ENCODE measurements around the gene RILPL2.
"Not testable (repeated sequence)": the region's sequence is repeated elsewhere in the genome, so short reads cannot be mapped to it uniquely, and the experiment has no call there.

Gene RILPL2

DNA sequence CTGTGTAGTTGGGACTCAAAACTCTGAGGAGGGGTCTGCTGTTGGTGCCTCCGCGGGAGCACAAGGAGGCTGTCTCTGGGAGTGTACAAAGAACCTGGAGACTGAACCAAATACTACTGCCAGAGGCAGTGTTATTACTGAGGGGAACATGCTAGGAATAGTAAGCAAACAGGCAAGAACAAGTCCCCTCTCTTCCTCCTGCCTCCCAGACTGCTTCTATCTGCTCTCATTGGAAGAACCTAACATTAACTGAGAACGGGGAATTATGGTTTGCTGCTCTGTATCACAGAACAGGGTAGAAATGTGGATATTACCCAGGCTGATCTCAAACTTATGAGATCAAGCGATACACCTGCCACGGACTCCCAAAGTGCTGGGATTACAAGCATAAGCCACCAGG, 57.1 kb downstream of the RILPL2 start:
- no peak for DNase-seq (ENCODE audit: low read depth)

GRCh38 chr12:123372415-123372814, 64.1 kb downstream of the RILPL2 start:
- not testable (repeated sequence) for DNase-seq (ENCODE audit: low read depth)

DNA sequence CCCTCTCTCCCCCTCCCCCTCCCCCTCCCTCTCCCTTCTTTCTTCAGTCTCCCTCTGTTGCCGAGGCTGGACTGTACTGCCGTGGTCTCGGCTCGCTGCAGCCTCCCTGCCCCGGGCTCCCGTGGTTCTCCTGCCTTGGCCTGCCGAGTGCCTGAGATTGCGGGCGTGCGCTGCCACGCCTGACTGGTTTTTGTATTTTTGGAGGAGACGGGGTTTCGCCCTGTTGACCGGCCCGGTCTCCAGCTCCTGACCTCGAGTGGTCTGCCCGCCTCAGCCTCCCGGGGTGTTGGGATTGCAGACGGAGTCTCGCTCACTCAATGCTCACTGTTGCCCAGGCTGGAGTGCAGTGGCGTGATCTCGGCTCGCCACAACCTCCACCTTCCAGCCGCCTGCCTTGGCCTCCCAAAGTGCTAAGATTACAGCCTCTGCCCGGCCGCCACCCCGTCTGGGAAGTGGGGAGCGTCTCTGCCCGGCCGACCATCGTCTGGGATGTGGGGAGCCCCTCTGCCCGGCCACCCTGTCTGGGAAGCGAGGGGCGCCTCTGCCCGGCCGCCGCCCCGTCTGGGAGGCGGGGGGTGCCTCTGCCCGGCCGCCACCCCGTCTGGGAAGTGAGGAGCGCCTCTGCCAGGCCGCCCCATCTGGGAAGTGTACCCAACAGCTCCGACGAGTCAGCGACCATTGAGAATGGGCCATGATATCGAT, 64.7 kb downstream of the RILPL2 start:
- not testable (repeated sequence) for DNase-seq (ENCODE audit: low read depth)

DNA sequence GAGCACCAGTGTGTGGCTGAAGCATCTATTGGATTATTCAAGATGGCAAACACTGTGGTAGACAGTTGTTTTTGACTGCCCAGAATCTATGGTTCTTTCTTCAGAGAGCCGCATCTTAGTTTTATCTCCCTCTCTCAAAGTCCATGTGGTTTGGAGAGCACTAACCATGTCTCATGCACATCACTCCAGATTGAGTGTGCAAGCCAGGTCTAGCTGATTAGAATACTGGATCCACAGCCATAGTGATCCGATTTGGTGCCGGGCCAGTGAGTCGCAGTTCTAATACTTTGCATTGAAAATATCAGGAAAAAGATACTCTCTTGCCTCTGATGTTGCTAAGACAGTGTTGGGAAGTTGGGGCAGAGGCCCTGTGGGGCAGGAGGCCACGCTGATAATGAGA, 67.3 kb downstream of the RILPL2 start:
- DNase-seq (ENCODE audit: low read depth), result no peak

GRCh38 chr12:123368431-123368830, 68.1 kb downstream of the RILPL2 start:
- DNase-seq (ENCODE audit: low read depth), result not testable (repeated sequence)

GRCh38 chr12:123367511-123367910, 69.0 kb downstream of the RILPL2 start:
- DNase-seq (ENCODE audit: low read depth), result no peak

Data from stromal cell of bone marrow (primary cell).